HCT116 (cell line): ENCODE measurements around the gene CD28. TPM values are rescaled to one million over a fixed set of nuclear protein-coding genes. Genes with fewer than 3 reads are reported as not detected.

Experiments
- ATAC-seq: fragments of 200-7000 bp; cut with Tn5 transposase; 2 replicates; pipeline ENCODE4 v1.9.1; 2020; ENCODE audit warnings: mild to moderate bottlenecking, moderate library complexity
- BruUV-seq: library from RNA; stranded (reverse); fragments of 400-500 nt; replicated peaks from 2 replicates; lab custom pipeline; 2021; lab: Mats Ljungman, UMichigan
- CTCF ChIA-PET: fragments of 300-600 bp; sonication (Branson Sonifier 250); formaldehyde crosslinking; loops from one replicate; lab custom pipeline; 2021; ENCODE audit warnings: antibody characterized with exemption; lab: Charles Lee
- POLR2A ChIA-PET: fragments of 300-600, 350-600 bp; sonication (Branson Sonifier 250); formaldehyde crosslinking; loops from one replicate; lab custom pipeline; 2021; ENCODE audit warnings: antibody characterized with exemption; lab: Charles Lee
- RAD21 ChIA-PET, 2 experiments: fragments of 300-600 bp; sonication (Branson Sonifier 250); formaldehyde crosslinking; loops; one replicate each; lab custom pipeline; 2023; ENCODE audit warnings: low total read pairs in 2 of 2; ENCODE audit not compliant: uncharacterized antibody in 2 of 2, unreplicated experiment in 2 of 2, low non-redundant PET in 1 of 2; lab: Charles Lee
- DNase-seq: peaks from one replicate; pipeline ENCODE4 v3.0.0-alpha.2; 2010; ENCODE audit warnings: low read depth, low spot score
- H2AFZ ChIP-seq: fragments of 200-600 bp; shearing (Covaris generic), sonication (generic); 2 replicates; pipeline ENCODE4 v1.6.1; 2017; ENCODE audit warnings: low read depth, mixed run types, mixed read lengths, antibody characterized with exemption, low read length; ENCODE audit not compliant: poor library complexity, severe bottlenecking
- H3K27ac ChIP-seq: 2 replicates; pipeline ENCODE4 v1.5.1; 2012; ENCODE audit warnings: low read depth, low read length
- H3K27me3 ChIP-seq: fragments of 200-600 bp; sonication (generic); 2 replicates; pipeline ENCODE4 v1.6.1; 2016; ENCODE audit warnings: mixed run types, low read length, mixed read lengths; ENCODE audit not compliant: insufficient read depth
- H3K36me3 ChIP-seq, 2 experiments: fragments of 200-500 bp in 1 of 2; fragments of 200-600 bp in 1 of 2; sonication (Bioruptor generic) in 1 of 2; sonication (generic) in 1 of 2; 2 replicates each; pipeline versions ENCODE4 v1.5.1 to v1.6.1; 2014 to 2016; ENCODE audit warnings: low read length in 2 of 2, inconsistent platforms in 1 of 2, mixed read lengths in 1 of 2, mixed run types in 1 of 2; ENCODE audit not compliant: insufficient read depth in 2 of 2, control insufficient read depth in 1 of 2
- H3K4me1 ChIP-seq, 2 experiments: fragments of 200-600 bp in 1 of 2; sonication (generic) in 1 of 2; 2 replicates each; pipeline versions ENCODE4 v1.5.1 to v1.6.1; 2012 to 2017; ENCODE audit warnings: low read length in 2 of 2, inconsistent platforms in 1 of 2, mild to moderate bottlenecking in 1 of 2, mixed read lengths in 1 of 2, mixed run types in 1 of 2, moderate library complexity in 1 of 2; ENCODE audit not compliant: insufficient read depth in 2 of 2, control insufficient read depth in 1 of 2
- H3K4me2 ChIP-seq: fragments of 200-600 bp; sonication (generic); 2 replicates; pipeline ENCODE4 v1.6.1; 2017; ENCODE audit warnings: mixed run types, low read length, mixed read lengths
- H3K4me3 ChIP-seq, 2 experiments: fragments of 200-600 bp in 1 of 2; sonication (generic) in 1 of 2; replicated peaks in 1 of 2; 2 replicates each; pipeline ENCODE4 v1.5.1; 2011 to 2016; ENCODE audit warnings: low read length in 2 of 2, control low read depth in 1 of 2, low read depth in 1 of 2, mild to moderate bottlenecking in 1 of 2, mixed read lengths in 1 of 2, mixed run types in 1 of 2
- H3K79me2 ChIP-seq: fragments of 200-600 bp; sonication (generic); 2 replicates; pipeline ENCODE4 v1.6.1; 2017; ENCODE audit warnings: mild to moderate bottlenecking, mixed run types, low read length, moderate library complexity, mixed read lengths; ENCODE audit not compliant: insufficient read depth
- H3K9ac ChIP-seq: fragments of 200-600 bp; sonication (generic); 2 replicates; pipeline ENCODE4 v1.6.1; 2016; ENCODE audit warnings: low read length, mixed read lengths
- H3K9me2 ChIP-seq: fragments of 200-600 bp; sonication (generic), shearing (Covaris generic); 2 replicates; pipeline ENCODE4 v1.6.1; 2017; ENCODE audit warnings: mixed run types, mild to moderate bottlenecking, moderate library complexity; ENCODE audit not compliant: insufficient read depth
- H3K9me3 ChIP-seq, 2 experiments: fragments of 200-500 bp in 1 of 2; fragments of 200-600 bp in 1 of 2; sonication (Bioruptor generic) in 1 of 2; sonication (generic) in 1 of 2; 2 replicates each; pipeline ENCODE4 v1.6.1; 2014 to 2017; ENCODE audit warnings: low read length in 2 of 2, mixed read lengths in 2 of 2, inconsistent platforms in 1 of 2, low read depth in 1 of 2, mild to moderate bottlenecking in 1 of 2, mixed run types in 1 of 2, moderate library complexity in 1 of 2; ENCODE audit not compliant: control insufficient read depth in 1 of 2, insufficient read depth in 1 of 2
- H4K20me1 ChIP-seq: fragments of 200-600 bp; sonication (generic), shearing (Covaris generic); 2 replicates; pipeline ENCODE4 v1.6.1; 2017; ENCODE audit warnings: mixed run types, mild to moderate bottlenecking, moderate library complexity; ENCODE audit not compliant: insufficient read depth
- CBX3 ChIP-seq: IDR thresholded peaks from 2 replicates; pipeline ENCODE4 v1.6.1; 2012; ENCODE audit warnings: low read depth
- EGR1 ChIP-seq: IDR thresholded peaks from 2 replicates; pipeline ENCODE4 v1.6.1; 2012; ENCODE audit warnings: low read depth
- ELF1 ChIP-seq: IDR thresholded peaks from 2 replicates; pipeline ENCODE4 v1.6.1; 2012; ENCODE audit warnings: low read depth, borderline replicate concordance
- EZH2 ChIP-seq: fragments of 200-600 bp; sonication (generic); IDR thresholded peaks from 2 replicates; pipeline ENCODE4 v1.6.1; 2017; ENCODE audit warnings: antibody characterized with exemption, mixed run types
- FOSL1 ChIP-seq: IDR thresholded peaks from 2 replicates; pipeline ENCODE4 v1.6.1; 2012; ENCODE audit warnings: low read depth
- JUND ChIP-seq: IDR thresholded peaks from 2 replicates; pipeline ENCODE4 v1.6.1; 2012
- MAX ChIP-seq: IDR thresholded peaks from 2 replicates; pipeline ENCODE4 v1.6.1; 2012
- POLR2A ChIP-seq: IDR thresholded peaks from 2 replicates; pipeline ENCODE4 v1.7.0; 2011; ENCODE audit warnings: borderline replicate concordance; ENCODE audit not compliant: insufficient read depth, insufficient read length; ENCODE audit errors: extremely low read depth
- POLR2AphosphoS5 ChIP-seq: IDR thresholded peaks from 2 replicates; pipeline ENCODE4 v1.6.1; 2011; ENCODE audit warnings: mild to moderate bottlenecking, low read depth, low read length, moderate library complexity
- RAD21 ChIP-seq: IDR thresholded peaks from 2 replicates; pipeline ENCODE4 v1.6.1; 2012; ENCODE audit warnings: low read depth, mild to moderate bottlenecking
- SP1 ChIP-seq: IDR thresholded peaks from 2 replicates; pipeline ENCODE4 v1.6.1; 2012; ENCODE audit warnings: low read depth
- YY1 ChIP-seq: IDR thresholded peaks from 2 replicates; pipeline ENCODE4 v1.6.1; 2011; ENCODE audit warnings: low read length, low read depth, moderate library complexity, mild to moderate bottlenecking; ENCODE audit not compliant: insufficient replicate concordance; ENCODE audit errors: extremely low read depth
- ZBTB33 ChIP-seq: IDR thresholded peaks from 2 replicates; pipeline ENCODE4 v1.6.1; 2011; ENCODE audit warnings: mild to moderate bottlenecking, low read length, moderate library complexity; ENCODE audit not compliant: insufficient replicate concordance; ENCODE audit errors: extremely low read depth
- ZFX ChIP-seq: fragments of 450-650 bp; IDR thresholded peaks from 2 replicates; pipeline ENCODE4 v1.6.1; 2017
- ZNF274 ChIP-seq: fragments of 200-500 bp; sonication (Bioruptor generic); IDR thresholded peaks from 2 replicates; pipeline ENCODE4 v1.6.1; 2014; ENCODE audit warnings: mild to moderate bottlenecking, low read depth, low read length, inconsistent platforms
- intact Hi-C: fragments of 100-400 bp; cut with micrococcal nuclease; formaldehyde crosslinking; loops from 2 replicates; pipeline ENCODE4 v1.10.0; 2022
- total RNA-seq: library from RNA; stranded (reverse); gene quantifications from one replicate; pipeline ENCODE4 v1.2.1, GENCODE V29; 2021; ENCODE audit not compliant: unreplicated experiment

The CD28 gene
- total RNA-seq, 1 experiment from 2014 or later = 0.37 TPM

GRCh38 chr2:203713381-203713780 is 6.9 kb downstream of the CD28 start:
- no peaks in the 10 kb centered on the region for H3K27me3 ChIP-seq
- RAD21 ChIA-PET = no interaction called here
- H3K4me1 ChIP-seq = no peaks in the 10 kb centered on the region
- POLR2A ChIA-PET = no interaction called here
- ATAC-seq = no peak
- H3K27ac ChIP-seq = no peak overlapping the region
- no peak overlapping the region for H2AFZ ChIP-seq
- DNase-seq = no peak
- H3K9me3 ChIP-seq = no peaks in the 10 kb centered on the region
- no peak overlapping the region for H3K9ac ChIP-seq
- H3K9me2 ChIP-seq = no peaks in the 10 kb centered on the region
- TF ChIP-seq ZBTB33 = no peak
- no peak for TF ChIP-seq CBX3
- TF ChIP-seq RAD21 = no peak
- TF ChIP-seq POLR2A = no peak
- TF ChIP-seq YY1 = no peak
- no peak for TF ChIP-seq EZH2
- TF ChIP-seq POLR2AphosphoS5 = no peak
- TF ChIP-seq MAX = no peak
- TF ChIP-seq FOSL1 = no peak
- H3K4me3 ChIP-seq = no peak overlapping the region
- CTCF ChIA-PET = no interaction called here
- intact Hi-C loops = no loop called here
- no peaks in the 10 kb centered on the region for H4K20me1 ChIP-seq
- BruUV-seq = no TSS peak
- no peaks in the 10 kb centered on the region for H3K79me2 ChIP-seq
- no peak overlapping the region for H3K4me2 ChIP-seq
- H3K36me3 ChIP-seq = no peaks in the 10 kb centered on the region

- intact Hi-C loops = no loop called here
- H3K4me2 ChIP-seq = no peak overlapping the region
- no peaks in the 10 kb centered on the region for H3K4me1 ChIP-seq
- H4K20me1 ChIP-seq = no peaks in the 10 kb centered on the region
- ChIA-PET RAD21 (no interaction called here), POLR2A (no interaction called here), CTCF (no interaction called here)
- ATAC-seq = no peak
- no peaks in the 10 kb centered on the region for H3K9me2 ChIP-seq
- no peak overlapping the region for H3K4me3 ChIP-seq
- H2AFZ ChIP-seq = no peak overlapping the region
- DNase-seq = no peak
- TF ChIP-seq POLR2AphosphoS5 (no peak), RAD21 (no peak), ZNF274 (no peak), ZBTB33 (no peak), YY1 (no peak), JUND (no peak), ELF1 (no peak), EGR1 (no peak), SP1 (no peak), CBX3 (no peak), ZFX (no peak), FOSL1 (no peak)
- H3K36me3 ChIP-seq = no peaks in the 10 kb centered on the region
- H3K27me3 ChIP-seq = no peaks in the 10 kb centered on the region
- no TSS peak for BruUV-seq
- no peaks in the 10 kb centered on the region for H3K79me2 ChIP-seq
- H3K27ac ChIP-seq = no peak overlapping the region
- H3K9ac ChIP-seq = no peak overlapping the region
- no peaks in the 10 kb centered on the region for H3K9me3 ChIP-seq
Observed at GRCh38 chr2:203714112-203714511, 7.7 kb downstream of the CD28 start.
